IPS-18c (cell line): Measurements from ENCODE around the gene VAX1.

Experiments
- H3K4me3 ChIP-seq: 2 replicates; pipeline ENCODE4 v1.7.0; 2013; ENCODE audit warnings: low read depth, mild to moderate bottlenecking, low read length, moderate library complexity; ENCODE audit not compliant: insufficient read depth
- H3K9me3 ChIP-seq: one replicate; pipeline ENCODE4 v1.6.1; 2013; ENCODE audit warnings: mild to moderate bottlenecking, low read length, moderate library complexity; ENCODE audit not compliant: control insufficient read depth, insufficient read depth

Gene VAX1

DNA sequence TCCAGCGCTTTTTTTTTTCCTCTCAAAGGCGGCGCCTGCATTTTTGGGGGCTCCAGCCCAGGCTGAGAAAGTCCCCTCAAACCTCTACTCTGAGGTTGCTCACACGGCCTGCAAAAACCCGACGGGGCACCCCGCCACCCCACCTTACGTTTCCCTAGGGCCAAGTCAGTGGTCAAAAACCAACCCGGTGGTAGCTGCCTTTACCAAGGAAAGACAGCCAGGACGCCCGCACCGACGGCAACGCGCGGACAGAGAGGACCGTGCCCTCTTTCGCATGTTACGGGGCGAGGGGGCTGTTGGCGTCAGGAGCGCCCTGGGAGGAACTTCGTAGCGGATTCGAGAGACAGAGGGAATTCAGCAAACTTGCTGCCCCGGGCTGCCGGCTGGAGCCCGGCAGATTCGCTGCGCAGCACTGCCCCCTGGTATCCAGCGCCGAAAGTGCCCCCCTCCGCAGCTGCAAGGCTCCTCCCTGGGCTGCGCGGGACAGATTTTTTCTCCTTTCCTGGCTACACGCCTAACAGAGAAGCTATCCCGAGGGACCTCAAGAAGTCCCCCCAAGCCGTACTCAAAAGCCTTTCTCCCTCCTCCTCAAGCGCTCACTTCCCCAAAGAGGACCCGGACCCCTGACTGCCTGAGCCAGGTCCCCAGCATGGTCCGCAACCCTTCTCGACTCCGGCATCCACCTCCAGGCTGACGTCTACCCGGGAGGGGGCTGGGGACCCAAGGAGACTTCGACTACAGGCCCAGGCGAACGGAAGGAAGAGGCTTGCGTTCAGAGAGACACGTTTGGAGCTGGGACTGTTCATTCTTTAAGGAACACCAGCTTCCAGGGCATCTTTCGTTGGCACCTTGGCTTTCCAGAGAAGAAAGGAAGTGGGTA, 27.7 kb upstream of the VAX1 start:
- Histone ChIP-seq H3K4me3 (peak overlapping the region; percentile 34), H3K9me3 (no peaks in the 10 kb centered on the region)

DNA sequence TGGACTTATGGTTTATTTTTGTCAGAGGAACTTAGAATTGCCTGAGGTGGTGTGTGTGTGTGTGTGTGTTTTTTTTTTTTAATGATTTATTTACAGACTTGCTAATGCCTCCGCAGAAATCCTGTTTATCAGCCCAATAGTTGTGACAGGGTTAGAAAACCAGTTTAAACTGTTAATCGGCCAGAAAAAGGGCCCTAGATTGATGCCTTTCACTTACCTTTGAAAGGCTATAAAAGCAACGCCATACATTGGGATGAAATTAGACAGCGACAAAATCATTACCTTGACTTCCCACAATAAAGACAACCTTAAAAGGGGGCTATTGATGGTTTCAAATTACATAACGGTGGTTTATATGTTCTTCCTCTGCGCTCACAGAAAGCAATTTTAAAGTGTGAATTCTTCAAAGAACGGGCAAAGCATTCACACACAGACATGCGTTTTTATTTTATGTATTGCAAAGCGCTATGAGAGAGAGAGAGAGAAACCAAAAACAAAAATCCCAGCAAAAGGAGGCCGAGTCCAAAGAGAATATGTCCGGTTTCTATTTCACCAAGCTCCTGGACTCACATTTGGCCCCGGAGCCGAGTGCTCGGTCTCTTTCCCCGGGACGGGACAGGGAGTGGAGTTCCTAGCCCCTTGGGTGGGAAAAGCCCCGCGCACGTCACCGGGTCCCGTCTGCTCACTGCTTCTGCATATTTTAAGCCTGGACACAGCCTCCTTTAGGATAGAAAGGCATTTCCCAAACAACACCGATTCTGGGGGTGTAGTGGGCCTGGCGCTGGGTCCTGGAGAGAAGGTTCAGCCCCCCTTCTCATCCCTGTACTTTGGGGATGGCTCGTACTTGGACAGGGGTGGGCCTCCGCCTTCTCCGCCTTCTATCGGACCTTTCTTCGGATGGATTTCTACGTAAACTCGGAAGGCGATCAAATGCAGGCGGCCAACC, 26.8 kb upstream of the VAX1 start:
- Histone ChIP-seq H3K9me3 (no peaks in the 10 kb centered on the region), H3K4me3 (no peak overlapping the region)

DNA sequence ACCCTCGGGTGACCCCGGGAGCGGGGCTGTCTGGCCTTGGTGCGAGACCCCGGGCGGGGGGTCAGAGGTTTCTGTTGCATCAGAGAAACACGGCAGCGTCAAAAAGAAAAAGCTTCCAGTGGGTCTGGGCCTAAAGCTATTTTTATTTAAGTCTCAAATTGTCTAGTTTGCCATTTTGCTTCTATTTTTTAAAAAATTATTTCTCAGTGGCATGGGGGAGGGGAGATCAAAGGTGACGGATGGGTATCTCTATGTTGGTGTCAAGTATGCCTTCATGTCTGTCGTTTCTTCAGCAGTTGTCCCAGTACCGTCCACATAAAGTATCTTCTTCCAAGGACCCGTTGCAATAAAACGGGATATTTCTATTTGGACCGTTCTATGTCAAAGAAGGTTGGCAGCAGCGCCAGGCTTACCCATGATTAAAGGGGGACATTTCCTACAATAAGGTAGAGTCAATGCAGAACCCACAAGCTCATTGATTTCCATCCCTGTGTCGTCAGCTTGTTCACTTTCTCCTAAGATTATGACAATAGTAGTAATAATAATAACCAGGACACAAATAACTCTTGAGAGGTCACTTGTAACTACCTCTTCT, 26.0 kb upstream of the VAX1 start:
- H3K9me3 ChIP-seq: no peaks in the 10 kb centered on the region
- H3K4me3 ChIP-seq: no peak overlapping the region; the same call in 1 of the 2 replicates

DNA sequence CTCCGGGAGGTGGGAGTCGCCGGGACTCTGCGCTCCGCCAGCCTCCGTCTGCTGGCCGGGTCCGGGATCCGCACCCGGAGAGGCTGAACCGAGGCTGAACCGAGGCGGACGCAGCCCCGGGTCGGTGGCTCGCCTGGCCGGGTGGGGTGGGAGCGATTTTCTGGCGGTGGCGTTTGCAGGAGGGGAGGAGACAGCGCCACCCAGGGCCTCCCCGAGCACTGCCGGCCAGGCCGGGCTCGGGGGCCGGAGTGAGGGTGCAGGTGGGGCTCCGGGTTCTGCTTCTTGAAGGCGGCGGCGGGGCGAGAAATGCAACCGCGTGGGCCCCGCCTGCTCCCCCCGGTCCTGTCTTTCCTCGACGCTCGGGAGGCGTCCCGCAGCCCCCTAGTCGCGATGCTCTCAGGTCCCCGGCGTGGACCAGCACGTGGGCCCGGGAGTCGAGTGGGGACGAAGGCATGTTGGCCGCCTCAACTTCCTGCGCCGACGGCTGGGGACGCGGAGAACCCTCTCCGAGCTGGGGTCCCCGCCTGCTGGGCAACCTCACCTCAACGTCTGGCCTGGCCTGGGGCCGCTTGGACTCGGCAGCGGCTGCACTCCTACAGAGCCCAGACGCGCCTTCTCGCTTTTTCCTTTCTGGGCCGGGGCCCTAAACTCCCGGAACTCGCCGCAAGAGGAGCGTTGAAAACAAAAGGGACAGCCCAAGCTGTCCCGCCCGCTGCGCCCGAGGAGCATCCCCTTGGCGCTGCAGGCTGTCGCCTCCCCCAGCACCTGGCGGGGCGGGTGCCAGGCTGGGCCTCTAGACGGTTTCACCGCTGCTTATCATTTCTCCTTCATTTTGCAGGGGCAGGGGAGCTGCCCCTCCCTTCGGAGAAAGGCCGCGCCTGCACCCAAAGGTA, 25.2 kb upstream of the VAX1 start:
- Histone ChIP-seq H3K4me3 (peak overlapping the region; percentile 44), H3K9me3 (no peaks in the 10 kb centered on the region)

DNA sequence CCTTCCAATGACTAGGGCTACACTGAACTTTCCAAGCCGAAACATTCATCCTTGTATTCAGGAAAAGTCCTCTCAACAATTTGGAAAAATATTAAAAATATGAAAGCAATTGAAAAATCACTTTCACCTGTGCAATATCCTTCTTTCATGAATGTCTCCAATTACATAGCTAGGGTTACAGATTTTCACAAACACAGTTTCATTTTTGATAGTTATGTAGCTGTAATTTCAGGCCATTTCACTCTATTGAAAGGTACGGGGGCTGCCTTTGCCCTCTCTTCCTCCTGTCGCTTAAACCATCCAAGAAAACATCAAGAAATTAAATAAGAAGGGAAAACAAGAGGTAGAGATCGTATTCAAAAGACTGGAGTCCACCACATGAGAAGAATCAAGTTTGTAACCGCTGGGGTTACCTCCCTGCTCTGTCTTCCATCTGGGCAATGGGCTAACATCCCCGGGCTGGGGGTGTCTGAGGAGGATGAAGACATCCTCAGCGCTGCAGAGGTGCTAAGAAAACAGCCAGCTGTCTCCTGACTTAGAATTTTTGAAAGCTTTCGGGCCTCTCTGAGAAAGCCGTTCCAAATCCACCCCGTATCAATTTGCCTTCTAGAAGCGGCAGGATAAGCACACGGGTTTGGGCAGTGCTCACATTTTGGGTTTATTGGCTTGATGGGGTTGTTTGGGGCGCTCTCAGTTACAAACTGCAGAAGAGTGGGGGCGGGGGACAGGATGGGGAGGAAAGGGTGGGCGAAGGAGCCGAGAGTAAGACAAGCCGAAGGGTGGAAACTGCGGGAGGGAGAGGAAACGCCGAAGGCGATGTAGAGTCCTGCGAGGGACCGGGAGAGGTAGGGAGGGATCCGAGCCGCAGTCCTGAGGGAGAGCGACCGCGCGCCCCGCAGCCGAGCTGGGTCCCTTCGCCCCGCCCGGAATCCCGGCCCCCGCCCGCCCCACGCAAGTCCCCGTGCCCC, 24.3 kb upstream of the VAX1 start:
- Histone ChIP-seq H3K9me3 (no peaks in the 10 kb centered on the region), H3K4me3 (peak overlapping the region; percentile 44; the same call in 1 of the 2 replicates)

DNA sequence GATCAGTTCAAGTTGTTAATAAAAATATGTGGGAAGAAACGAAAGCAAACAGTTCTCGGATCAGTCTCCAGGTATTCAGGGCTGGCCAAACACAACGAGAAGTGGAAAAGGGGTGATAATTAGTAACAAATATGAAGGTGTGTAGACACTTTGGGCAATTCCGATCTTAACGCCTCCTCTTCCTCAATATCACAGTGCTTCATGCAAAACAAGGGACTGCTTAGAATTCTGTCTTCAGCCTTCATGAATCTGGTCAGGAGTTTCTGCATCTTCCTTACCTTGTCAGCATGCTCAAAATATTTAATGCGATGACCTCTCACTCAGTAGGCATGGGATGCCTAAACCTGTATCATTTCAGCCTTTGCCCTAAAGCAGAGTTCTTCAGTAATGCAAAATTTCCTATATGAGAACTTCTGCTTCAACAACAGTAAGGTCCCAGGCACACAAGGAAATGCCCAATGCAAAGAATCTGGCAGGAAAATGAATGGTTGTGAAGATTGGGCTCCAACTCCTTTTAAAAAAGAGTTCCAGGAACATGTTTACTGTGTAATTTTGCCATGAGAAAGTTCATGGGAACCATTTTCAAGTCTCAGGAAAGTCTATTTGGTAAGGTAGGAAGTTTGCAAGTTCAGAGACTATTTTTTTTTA, 23.4 kb upstream of the VAX1 start:
- Histone ChIP-seq H3K9me3 (no peaks in the 10 kb centered on the region), H3K4me3 (no peak overlapping the region)

DNA sequence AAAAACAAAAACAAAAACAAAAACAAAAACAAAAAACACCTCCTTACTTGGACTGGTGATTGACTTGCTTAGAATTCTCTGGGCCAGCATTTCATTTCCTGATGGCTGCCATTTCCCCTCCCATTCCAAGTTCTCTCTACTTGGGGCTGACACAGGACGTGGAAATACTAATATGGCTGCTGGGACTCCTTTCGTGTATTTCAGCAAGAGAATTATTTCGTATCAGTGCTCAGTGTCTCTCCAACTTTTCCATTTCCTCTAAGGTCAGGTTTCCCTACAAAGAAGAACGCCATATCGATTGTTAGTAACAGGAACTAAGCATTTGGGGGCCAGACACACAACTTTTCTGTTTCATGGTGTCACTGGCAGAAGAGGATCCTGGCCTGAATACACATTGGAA, 22.5 kb upstream of the VAX1 start:
- Histone ChIP-seq H3K4me3 (no peak overlapping the region), H3K9me3 (no peaks in the 10 kb centered on the region)

DNA sequence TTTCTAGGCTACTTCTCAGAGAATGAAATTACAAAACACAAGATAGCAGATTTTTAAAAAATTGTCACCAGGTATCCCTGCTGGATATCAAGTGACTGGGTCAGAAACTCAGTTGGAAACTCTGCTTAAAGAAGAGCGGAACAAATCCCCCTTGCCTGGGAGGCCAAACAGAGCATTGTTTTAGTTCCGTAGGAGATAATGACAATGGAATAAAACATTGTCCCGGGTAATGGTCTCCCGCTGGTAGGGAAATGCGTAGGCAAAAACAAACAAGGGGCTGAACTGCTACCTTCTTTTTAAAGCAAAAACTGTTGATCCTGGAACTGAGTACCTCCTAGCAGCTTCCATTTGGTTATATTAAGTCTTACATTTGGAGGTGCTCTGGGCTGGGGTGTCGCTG, 21.3 kb upstream of the VAX1 start:
- no peak overlapping the region for H3K4me3 ChIP-seq
- H3K9me3 ChIP-seq: no peaks in the 10 kb centered on the region

DNA sequence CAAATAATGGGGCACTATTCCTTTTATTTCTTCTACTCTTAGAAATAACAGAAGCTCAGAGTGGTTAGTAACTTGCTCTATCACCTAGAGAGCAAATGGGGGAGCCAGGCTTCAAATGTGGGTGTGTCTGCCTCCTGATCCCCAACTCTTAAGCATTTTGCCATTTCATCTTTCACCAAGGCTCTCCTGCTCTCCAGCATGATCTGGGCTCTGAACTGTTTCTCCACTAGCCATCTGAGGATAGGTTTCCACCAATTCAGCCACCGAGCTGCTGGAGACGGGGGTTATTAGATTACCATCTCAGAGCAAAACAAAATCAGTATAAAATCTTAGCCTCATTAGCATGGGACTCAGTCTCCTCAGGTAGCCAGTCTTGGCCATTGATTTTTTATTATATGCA, 20.2 kb upstream of the VAX1 start:
- H3K4me3 ChIP-seq: no peak overlapping the region
- H3K9me3 ChIP-seq: no peaks in the 10 kb centered on the region

DNA sequence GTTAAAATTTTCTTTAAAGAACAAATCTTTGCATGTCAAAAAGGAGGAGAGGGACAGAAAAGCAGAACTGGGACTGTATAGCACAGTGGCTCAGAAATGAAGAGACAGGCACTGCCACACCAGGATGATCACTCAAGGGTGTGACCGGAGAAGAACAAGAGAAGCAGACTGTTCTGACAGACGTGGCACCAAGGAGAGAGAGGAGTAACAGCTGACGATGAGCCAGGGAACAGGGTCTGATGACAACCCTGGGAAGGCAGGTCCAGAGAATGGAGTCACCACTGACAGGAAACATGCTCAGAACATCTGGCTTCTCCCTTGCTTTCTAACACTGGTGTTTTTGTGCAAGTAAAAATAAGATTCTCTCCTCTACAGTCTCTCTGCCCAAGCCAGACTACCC, 14.6 kb upstream of the VAX1 start:
- H3K4me3 ChIP-seq: no peak overlapping the region
- H3K9me3 ChIP-seq: no peaks in the 10 kb centered on the region

DNA sequence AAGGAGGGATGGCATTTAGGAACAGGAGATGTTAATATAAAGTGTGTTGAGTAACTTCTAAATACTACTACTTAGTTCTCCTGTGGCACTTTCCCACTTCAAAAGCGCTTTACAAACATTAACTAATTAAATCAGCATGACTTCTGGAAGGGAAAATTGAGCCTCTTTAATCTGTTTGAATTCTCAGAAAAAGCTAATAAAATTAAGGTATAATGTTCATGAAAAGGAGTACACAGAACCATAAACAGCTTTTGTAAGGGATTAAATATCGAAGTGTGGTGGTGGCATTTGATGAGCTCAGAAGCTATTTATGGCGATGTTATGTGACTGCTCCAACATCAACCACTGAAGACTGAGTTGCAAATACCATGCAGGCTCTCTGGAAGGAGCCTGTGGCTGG, 10.2 kb upstream of the VAX1 start:
- Histone ChIP-seq H3K9me3 (peaks cover 3% of the 10 kb centered on the region), H3K4me3 (no peak overlapping the region)

DNA sequence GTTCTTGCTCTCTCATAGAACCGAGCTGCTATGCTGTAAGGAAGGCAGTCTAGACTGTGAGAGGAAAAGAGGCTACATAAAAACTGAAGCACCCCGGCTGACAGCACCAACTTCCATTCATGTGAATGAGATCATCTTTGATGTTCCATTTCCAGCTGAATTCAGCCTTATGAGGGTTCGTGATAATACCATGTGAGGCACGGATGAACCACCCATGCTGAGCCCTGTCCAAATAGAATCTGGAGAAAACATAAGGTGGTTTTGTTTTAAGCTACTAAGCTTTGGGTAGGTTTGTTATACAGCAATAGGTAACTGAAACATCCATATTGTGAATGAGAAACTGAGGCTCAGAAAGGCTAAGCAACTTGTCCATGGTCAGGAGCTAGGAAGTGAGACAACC, 6.9 kb upstream of the VAX1 start:
- Histone ChIP-seq H3K9me3 (peaks cover 3% of the 10 kb centered on the region), H3K4me3 (no peak overlapping the region; the same call in 1 of the 2 replicates)

DNA sequence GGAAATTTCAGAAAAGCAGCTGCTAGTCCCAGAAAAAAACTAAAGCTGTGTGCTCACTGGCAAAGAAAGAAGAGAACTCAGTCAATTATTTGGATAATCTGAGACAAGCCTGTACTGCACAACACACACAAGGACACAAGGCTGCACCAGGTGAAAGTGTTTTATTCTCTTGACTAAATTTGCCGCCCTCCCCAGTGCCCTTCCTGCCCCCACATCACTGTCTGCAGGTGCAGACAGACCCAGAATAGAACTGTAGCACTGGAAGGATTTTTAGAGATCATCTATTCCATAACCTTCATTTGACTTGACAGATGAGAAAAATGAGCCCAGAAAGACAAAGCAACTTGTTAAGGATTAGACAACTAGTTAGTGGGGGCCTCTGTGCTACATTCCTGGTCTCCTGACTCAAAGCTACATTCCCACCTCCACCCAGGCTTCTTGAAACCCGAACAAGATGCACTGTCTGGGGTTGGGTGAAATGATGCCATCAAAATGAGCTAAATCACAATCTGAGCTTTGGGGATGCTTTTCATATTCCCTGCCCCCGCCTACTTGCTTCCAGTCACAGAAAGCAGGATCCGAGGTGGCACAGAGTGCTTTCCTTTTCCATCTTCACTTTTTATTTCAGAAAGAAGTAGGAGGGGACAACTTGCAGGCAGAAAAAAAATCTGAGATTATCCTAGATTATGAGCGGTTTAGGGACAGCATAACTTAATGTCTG, 5.2 kb upstream of the VAX1 start:
- no peak overlapping the region for H3K4me3 ChIP-seq
- peaks cover 3% of the 10 kb centered on the region for H3K9me3 ChIP-seq

DNA sequence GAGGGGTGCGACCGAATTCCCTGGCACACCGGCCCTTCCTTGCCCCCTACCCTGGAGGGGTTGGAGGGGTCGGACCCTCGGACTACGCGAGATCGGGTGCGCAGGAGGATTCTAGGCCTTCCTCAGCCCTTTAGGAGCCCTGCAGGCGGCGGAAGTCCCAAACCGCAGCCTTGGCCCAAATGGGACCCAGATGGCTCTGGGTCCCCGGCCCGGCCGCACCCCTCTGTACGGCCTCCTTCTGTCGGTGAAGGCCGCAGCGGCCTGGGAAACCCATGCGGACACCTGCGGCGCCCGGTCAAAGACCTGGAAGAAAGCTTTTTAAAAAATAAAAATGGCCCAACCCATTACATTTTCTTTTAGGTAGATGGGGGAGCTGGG, 2.4 kb upstream of the VAX1 start:
- Histone ChIP-seq H3K4me3 (no peak overlapping the region), H3K9me3 (peaks cover 3% of the 10 kb centered on the region)
